Coronary artery (tissue), 2 donors: Measurements from ENCODE around the gene SH3D19.

Source experiments
- DNase-seq: peaks from one replicate; pipeline ENCODE4 v3.0.0-alpha.2; 2017; ENCODE audit warnings: low spot score
- H3K27ac ChIP-seq, 2 donors: fragments of 200-600 bp; sonication (generic); one replicate each; pipeline ENCODE4 v1.5.1; 2016 to 2019
- H3K4me3 ChIP-seq: fragments of 200-600 bp; sonication (generic); 2 replicates; pipeline ENCODE4 v1.5.1; 2016; ENCODE audit warnings: mild to moderate bottlenecking, moderate library complexity
- TF ChIP-seq, protein P1 (sequence below): fragments of 200-600 bp; sonication (generic); IDR thresholded peaks from one replicate; pipeline ENCODE4 v1.5.1; 2019; ENCODE audit warnings: antibody characterized with exemption

SH3D19 gene

DNA sequence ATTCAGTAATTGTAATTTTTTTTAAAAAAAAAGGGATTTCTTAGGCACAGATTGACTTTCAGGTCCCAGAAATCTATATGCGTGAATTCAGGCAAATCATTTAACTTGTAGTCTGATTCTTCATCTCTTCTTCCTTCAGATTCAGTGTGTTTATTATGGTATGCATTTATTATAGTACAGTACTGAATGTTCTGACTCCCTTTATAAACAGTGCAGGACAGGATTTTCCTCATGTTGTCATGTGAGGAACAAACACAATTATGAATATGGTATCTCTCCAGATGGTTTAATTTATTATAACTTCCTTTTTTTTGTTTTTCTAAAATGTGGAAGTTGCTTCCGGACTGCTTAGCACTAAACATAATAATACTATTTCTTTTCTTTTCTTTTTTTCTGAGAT, 171.8 kb downstream of the SH3D19 start:
- H3K4me3 ChIP-seq: no peak overlapping the region
- no peak for DNase-seq
- no peak overlapping the region for H3K27ac ChIP-seq
- TF ChIP-seq, protein P1, sequence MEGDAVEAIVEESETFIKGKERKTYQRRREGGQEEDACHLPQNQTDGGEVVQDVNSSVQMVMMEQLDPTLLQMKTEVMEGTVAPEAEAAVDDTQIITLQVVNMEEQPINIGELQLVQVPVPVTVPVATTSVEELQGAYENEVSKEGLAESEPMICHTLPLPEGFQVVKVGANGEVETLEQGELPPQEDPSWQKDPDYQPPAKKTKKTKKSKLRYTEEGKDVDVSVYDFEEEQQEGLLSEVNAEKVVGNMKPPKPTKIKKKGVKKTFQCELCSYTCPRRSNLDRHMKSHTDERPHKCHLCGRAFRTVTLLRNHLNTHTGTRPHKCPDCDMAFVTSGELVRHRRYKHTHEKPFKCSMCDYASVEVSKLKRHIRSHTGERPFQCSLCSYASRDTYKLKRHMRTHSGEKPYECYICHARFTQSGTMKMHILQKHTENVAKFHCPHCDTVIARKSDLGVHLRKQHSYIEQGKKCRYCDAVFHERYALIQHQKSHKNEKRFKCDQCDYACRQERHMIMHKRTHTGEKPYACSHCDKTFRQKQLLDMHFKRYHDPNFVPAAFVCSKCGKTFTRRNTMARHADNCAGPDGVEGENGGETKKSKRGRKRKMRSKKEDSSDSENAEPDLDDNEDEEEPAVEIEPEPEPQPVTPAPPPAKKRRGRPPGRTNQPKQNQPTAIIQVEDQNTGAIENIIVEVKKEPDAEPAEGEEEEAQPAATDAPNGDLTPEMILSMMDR: no peak

DNA sequence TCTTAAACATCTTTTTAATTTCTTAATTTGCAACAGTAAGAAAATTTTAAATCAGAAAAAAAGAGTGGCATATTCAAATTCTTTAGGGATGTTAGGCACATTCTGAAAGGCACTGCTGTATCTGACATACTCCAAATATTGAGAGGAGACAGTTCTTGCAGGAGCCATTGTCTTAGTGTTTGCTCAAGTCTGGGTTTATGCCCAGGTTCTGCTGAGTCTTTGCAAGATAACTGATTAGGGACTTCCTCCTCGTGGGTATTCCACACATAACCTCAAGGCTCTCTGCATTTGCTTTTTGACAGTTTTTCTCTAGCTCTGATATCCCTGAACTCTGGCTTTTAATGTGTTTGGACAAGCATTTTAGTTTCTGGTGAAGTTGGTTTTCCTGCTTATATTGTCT, 173.4 kb downstream of the SH3D19 start:
- DNase-seq: no peak
- Histone ChIP-seq H3K4me3 (no peak overlapping the region), H3K27ac (no peak overlapping the region)
- TF ChIP-seq, protein P1: no peak

DNA sequence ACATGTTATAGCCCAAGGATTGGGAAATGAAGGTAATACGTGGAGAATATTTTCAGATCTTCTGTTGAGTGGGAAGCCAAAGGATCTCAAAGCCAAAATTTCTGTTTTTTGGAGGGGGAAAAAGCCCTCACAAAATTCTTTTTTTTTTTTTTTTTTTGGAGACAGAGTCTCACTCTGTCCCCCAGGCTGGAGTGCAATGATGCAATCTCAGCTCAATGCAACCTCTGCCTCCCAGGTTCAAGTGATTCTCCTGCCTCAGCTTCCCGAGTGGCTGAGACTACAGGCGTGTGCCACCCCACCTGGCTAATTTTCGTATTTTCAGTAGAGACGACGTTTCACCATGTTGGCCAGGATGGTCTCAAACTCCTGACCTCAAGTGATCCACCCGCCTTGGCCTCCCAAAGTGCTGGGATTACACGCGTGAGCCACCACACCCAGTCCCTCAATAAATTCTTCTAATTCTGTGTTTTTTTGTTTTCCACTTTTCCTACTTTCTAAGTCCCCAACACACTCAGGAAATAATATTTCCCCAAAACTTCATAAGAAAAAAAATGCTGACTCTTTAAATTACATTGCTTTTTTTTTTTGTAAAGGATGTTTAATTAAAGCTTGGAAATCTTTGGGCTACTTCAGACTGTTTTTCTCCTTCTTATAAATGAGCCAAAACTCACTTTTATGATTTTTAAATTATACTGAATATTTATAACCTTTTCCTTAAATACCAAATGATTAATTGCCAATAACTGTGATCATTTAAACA, 174.4 kb downstream of the SH3D19 start:
- TF ChIP-seq, protein P1: no peak

DNA sequence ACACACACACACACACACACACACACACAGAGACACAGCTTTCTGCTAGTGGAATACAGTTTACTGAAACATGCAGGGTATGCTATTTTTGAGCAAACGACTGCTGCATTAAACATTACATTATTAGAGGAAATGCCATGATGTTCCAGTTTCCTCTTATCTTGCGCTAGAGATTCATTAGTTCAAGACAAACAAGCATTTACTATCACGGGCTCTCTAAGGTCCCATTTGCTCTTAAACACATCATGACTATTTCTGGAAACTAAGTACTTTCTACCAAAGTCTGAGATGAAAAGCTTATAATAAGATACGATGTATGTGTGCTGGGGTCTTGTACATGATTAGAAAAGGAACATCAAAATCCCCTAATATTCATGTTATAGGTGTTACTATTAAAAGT, 177.1 kb downstream of the SH3D19 start:
- no peak overlapping the region for H3K27ac ChIP-seq
- no peak for DNase-seq
- H3K4me3 ChIP-seq: no peak overlapping the region
- TF ChIP-seq, protein P1: no peak

More for the DNA sequence above, 174.4 kb downstream of the SH3D19 start:
- Histone ChIP-seq H3K4me3 (no peak overlapping the region), H3K27ac (no peak overlapping the region)
- DNase-seq: no peak

DNA sequence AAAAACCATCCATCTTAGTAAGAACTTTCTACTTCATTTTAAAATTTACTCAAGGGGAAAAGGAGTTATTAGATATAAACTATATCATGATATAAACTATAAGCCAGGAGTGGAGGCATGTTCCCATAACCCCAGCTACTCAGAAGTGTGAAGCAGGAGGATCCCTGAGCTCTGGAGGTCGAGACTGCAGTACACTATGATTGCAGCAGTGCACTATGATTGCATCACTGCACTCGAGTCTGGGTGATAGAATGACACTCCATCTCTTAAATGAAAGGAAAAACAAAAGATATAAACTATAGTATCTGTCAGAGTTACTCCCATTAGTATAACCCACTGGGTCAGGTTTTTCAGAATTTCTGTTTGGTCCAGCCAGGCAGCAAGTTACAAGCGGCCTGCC, 178.4 kb downstream of the SH3D19 start:
- TF ChIP-seq, protein P1: no peak
- H3K27ac ChIP-seq: no peak overlapping the region
- no peak overlapping the region for H3K4me3 ChIP-seq
- no peak for DNase-seq

DNA sequence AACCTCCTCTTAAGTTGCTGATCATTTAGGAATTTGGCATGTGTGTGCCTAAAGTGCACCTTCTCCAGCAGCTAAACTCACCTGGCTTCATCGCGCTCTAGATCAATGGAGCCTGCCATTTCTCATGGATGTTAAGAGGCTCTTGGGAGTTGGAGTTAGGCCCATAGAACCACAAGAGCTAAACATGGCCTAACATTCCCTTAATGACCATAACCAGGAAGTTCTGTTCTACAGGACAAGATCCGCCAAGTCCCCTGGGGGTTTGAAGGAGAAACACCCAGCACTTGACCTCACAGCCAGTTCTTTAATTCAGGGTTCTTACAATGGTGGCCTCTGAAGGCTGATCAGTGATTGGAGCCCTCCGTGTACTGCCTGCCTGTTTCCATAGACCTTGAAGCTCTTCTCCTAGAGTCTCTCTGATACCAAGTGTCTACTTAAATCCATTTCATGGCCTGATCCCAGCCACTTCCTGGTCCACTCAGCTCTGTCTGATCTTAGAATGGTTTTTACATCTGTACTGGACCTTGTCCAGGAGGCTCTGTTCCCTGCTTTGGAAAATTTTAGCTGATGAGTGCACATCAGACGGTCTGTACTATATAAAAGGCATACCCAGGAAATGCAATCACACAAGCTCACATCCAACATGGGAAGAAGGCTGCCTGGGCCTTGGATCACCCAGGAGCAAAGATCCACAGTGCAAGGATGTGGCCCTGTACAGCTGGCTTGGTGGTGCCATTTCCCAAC, 180.9 kb downstream of the SH3D19 start:
- no peak overlapping the region for H3K27ac ChIP-seq
- DNase-seq: no peak
- TF ChIP-seq, protein P1: no peak
- no peak overlapping the region for H3K4me3 ChIP-seq

DNA sequence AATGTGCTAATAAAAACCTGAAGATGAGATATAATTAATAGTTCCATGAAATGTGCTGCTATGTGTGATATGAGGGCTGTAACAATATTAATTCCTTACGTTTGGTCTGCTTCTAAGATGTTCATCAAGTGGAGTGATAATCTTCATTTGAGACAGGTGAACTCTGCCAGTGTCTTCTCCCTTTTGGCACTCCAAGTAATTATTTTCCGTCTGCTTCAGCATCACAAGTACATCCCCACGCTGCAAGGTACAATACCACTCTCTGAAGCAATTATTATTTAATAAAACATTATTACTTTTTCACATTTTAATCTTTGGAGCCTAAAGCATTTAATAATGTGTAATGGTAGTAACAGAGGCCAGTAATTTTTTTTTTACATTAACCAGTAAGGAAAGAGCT, 181.6 kb downstream of the SH3D19 start:
- no peak overlapping the region for H3K27ac ChIP-seq

More for the DNA sequence above, 181.6 kb downstream of the SH3D19 start:
- no peak overlapping the region for H3K4me3 ChIP-seq
- TF ChIP-seq, protein P1: no peak
- DNase-seq: no peak
